B cell (primary cell): Measurements from ENCODE around the gene DENND1A.

ENCODE experiments used
- EZH2 ChIP-seq: IDR thresholded peaks from 2 replicates; pipeline ENCODE4 v1.6.1; 2012; ENCODE audit warnings: borderline replicate concordance, low read depth, mild to moderate bottlenecking, moderate library complexity, low read length; ENCODE audit not compliant: insufficient read depth, poor library complexity, severe bottlenecking
- TF ChIP-seq, protein P1 (sequence below): fragments of 200-600 bp; IDR thresholded peaks from one replicate; pipeline ENCODE4 v1.8.0; 2022; ENCODE audit warnings: antibody characterized with exemption, mild to moderate bottlenecking

GRCh38 chr9:123597048-123597447 lies 332.9 kb downstream of the DENND1A start:
- TF ChIP-seq, protein P1, sequence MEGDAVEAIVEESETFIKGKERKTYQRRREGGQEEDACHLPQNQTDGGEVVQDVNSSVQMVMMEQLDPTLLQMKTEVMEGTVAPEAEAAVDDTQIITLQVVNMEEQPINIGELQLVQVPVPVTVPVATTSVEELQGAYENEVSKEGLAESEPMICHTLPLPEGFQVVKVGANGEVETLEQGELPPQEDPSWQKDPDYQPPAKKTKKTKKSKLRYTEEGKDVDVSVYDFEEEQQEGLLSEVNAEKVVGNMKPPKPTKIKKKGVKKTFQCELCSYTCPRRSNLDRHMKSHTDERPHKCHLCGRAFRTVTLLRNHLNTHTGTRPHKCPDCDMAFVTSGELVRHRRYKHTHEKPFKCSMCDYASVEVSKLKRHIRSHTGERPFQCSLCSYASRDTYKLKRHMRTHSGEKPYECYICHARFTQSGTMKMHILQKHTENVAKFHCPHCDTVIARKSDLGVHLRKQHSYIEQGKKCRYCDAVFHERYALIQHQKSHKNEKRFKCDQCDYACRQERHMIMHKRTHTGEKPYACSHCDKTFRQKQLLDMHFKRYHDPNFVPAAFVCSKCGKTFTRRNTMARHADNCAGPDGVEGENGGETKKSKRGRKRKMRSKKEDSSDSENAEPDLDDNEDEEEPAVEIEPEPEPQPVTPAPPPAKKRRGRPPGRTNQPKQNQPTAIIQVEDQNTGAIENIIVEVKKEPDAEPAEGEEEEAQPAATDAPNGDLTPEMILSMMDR, result no peak
- no peak for TF ChIP-seq EZH2
